ENCODE measurements around the gene GLT1D1.

The GLT1D1 gene

DNA sequence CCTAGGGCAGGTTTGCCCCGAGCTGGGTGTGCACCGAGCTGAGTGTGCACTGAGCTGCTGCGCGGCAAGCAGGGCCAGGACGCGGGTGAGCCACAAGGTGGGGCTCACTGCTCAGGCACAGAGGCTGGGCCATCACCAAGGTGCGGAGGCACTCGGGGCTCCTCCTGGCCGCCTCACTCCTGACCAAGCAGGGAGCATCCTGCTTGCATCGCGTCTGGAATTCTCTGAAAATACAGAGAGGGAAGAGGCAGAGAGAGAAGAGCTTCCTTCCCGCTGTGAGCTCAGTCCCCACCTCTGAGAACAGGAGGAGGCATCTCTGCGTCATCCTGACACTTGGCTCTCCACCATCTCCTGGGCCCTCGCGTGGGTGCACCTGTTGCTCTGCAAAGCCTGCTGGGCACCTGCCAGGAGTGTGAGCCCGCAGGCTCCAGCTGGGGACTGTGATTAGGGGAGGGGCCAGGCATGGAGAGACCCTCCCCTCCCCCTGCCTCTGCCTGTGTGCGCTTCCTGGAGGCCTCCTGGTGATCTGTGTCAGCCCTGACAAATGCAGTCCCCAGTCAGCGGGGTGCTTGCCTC lies 116.3 kb downstream of the GLT1D1 start:
- DNase-seq = peak in 1 of 2 experiments; percentile 7

DNA sequence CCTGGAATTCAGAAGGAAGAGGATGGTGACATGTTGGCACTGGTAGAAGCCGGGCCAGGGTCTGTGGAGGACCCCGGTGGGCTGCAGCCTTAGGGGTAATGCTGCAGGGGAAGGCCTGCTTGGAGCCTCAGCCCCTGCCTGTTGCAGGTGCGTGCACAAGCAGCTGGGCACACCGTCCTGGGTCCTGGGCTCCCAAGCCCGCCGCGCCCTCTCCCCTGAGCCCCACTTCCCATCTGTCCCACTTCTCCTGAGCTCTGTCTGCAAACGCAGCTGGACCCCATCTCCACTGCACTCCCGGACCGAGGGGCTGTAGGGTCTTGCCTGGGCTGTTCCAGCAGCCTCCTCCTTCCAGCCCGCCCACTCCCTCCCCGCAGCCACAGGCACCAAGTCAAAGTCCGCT lies 116.8 kb downstream of the GLT1D1 start:
- no peak for DNase-seq

DNA sequence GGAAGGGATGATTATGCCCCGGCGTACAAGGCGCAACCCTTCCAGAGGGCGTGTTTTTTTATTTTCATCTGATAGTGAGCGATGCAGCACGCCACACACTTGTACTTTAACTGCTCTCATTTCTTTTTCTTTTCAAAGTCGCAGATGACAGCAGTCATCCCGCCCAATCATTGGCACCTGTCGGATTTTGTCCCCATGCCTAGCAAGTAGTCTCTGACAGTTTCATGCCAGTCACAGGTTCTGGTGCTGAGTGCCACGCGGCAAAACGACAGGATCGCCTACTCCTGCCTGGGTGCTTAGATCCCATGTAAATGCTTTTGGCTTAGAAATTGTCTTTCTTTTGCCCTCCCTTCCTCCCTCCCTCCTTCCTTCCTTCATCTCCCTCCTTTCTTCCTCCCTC lies 117.7 kb downstream of the GLT1D1 start:
- DNase-seq = no peak

DNA sequence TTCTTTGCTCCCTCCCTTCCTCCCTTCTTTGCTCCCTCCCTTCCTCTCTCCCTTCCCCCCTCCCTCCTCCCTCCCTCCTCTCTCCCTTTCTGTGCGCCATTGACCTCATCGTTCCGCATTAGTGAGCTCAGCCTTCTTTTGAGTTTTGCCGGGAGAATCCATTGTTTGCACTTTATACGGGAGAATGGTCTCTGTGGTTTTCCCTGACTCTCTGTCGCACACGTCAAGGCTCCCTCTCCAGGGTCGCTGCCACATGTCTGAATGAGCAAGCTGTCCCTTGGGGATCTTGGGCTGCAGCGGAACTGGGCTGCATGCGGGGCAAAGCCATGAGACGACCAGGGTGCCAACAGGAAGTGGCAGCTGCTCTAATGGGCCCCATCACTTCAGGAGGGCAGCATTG lies 118.5 kb downstream of the GLT1D1 start:
- no peak for DNase-seq

DNA sequence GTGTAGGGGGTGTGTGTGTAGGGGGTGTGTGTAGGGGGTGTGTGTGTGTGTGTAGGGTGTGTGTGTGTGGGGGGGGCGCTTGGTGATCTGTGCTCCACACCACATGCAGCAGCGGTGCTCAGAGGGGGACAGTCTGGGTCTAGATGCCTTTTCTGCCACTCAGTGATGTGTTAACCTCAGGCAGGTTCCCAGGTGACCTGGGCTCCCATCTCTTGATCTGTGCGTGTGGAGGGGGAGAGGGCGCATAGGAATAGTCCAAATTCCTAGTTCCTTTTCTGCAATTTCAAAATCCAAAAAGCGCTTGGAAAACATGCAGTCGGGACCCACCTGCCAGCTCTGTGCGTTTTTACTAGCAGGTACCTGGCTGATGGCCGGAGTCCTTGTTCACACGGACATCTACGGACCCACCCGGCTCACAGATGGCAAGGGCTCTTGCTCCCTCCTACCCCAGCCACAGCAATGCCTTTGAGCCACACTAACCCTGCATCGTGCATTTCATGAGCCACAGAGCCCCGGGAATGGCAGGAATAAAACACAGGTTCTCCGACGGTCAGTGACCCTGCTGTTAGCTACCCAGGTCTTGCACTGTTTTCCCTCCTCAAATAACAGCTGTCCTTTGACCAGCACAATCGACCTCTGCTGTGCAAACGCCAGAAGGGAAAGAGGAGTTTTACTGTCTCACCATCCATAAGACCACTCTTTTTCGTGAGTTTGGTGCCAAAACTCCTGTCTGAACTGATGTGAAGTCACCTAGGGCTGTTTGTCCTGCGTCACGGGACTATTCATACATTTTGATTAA lies 120.8 kb downstream of the GLT1D1 start:
- DNase-seq = no peak

DNA sequence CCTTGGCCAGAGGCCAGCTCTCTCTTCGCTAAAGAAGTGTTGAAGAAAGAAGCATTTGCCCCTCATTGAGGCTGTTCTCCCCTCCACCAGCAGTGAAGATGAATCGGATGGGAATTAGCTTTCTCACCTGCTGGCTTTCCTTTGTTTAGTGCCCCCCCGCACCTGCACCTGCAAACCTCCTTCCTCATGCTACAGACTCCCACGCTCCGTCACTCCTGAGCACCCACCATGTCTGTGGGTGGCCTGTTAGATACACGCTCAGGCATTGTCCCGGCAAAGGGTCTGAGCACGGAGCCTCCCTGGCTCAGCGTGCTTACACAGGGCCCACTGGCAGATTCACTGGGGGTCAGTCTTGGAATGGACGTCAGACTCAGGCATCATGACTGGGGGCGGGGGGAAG lies 121.6 kb downstream of the GLT1D1 start:
- DNase-seq = no peak

DNA sequence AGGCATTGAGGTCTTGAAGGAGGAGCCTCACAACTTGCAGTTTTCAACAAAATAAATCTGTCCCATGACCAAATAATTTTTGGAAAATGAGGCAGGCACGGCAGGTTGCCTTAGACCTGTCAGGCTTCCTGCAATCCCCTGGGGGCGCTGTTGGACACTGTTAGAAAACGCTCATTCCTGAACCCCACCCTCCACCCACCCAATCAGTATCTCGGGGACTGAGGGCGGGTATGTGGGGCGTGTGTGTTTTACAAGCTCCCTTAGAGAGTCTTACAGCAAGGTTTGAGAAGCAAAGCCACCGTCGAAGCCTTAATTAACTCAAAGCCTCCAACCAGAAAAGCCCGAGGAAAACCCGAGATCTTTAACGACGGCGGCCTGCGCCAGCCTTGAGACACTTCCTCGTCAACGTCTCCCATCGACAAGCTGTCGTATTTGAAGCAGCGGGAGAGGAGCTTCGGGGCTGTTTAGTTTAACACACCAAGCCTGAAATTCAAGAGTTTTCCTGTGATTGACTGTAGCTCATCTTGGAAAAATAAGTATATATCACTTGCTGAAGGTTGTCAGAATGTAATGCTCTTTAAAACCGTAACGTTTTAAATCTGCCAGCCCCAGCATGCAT lies 123.0 kb downstream of the GLT1D1 start:
- DNase-seq = no peak

DNA sequence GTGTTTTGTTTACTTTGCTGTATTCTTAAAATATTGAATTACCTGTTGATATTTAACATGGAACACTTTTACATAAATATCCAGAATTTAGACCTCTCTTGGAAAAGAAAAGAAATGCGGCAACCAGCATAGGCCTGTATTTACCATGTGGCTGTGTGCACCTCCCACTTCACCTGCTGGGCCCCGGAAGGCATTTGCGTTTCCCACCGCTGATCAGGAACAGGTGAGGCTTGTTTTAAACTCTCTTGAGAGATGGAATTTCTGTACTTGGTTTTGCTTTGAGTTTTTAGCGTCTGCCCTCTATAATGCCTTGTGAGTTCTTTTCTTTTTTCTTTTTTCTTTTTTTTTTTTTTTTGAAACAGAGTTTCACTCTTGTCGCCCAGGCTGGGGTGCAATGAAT lies 124.2 kb downstream of the GLT1D1 start:
- DNase-seq = no peak

DNA sequence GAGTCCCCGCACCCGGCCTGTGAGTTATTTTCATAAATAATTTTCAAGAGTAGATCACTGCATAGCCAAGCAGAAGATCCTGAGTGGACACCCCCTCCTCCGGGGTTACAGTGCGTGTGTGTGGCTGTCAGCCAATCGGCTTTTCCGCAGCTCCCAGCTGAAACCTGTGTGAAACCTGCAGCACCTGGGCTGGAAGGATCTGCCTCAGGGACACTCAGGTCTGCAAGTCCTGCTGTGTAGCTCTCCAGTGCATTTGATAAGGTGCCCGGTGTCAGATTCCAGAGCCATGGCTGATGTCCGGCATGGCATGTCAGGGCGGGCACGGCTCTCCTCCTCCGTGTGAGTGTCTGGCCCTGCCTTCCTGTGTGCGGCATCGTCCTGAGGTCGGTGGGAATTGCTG lies 124.8 kb downstream of the GLT1D1 start:
- no peak for DNase-seq

DNA sequence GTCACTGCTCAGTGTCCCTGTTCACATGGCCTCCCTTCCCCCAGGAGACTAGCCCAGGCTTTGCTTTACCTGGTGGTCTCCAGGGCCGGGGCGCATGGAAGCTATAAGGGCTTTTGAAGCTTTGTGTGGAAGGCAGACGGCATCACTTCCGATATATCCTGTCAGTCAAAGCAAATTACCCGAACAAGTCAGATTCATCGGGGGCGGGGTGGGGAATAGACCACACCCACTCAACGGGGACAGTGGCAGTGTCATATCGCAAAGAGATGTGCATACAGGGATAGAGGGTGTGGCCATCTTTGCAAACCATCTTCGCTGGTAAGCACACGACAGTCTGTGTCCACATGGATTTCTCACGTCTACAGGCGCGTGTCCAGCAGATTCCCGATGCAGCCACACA lies 127.3 kb downstream of the GLT1D1 start:
- DNase-seq = no peak

DNA sequence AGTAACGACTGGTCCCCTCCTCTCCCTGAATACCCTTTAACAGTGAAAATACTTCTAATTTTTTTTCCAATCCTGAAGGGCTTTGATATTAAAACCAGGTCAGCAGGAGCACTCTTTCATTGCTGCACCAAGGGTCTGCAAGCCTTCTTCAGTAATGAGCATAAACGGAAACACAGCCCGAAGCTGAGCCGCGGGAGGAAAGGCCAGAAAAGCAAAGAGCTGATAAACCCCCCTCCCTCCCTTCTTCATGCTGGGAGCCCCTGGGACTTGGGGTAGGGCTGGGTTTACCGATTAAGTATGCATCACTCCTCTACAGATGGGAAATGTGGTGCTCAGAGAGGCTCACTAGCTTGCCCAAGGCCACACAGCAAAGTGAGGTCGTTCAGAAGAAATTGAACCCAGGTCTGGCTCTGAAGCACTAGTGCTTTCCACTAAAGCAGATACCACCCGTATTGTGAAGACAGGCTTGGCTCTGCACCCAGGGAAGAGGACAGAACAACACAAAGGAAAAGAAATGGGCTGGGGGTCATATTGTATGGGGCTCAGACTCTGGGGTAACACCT lies 128.8 kb downstream of the GLT1D1 start:
- DNase-seq = no peak

DNA sequence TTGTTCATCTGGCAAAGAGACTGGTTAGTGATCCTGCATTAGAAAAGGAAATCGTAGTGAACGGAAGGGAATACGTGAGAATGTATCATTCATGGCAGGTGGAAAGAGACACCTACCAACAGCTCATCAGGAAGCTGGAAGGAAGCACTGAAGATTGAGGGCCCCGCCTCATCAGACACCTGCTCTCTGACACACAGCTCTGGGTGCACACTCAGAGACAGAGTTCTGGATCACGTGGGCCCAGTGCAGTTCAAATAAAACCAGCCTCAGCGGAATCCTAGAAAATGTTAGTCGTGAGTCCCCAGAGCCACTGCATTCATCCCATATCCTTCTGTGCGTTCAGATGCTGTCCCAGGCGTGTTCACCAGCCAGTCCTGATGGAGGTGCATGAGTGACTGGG lies 129.7 kb downstream of the GLT1D1 start:
- no peak for DNase-seq

DNA sequence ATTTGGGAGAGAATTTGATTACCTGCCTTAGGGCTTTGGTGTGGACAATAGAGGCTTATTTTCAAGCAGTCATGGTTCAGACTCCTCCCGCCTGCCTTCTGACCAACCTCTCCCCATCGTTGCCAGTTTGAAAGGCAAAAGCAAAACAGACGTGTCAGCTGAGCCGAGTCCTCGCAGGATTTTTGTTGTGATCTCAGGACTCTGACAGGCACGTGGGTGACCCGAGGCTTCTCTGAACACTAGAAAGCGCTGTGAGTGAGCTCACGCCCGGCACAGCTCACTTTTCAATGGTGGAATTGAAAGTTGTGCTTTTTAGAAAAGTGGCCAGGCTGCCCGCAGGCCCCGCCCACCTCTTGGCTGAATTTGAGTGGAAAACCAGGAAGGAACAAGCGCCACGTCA lies 130.1 kb downstream of the GLT1D1 start:
- DNase-seq = no peak

DNA sequence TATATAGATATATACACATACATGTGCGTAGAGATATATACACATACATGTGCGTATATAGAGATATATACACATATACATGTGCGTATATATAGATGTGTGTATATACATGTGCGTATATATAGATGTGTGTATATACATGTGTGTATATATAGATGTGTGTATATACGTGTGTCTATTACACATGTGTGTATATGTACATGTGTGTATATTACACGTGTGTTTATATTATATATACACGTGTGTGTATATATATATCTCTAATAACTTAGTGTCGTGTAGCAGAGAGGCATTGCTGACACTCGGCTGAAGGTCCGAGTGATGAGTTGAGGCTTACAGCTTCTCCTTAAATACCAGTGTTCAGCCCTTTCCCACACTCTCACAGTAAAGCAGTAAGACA lies 133.7 kb downstream of the GLT1D1 start:
- DNase-seq = no peak

DNA sequence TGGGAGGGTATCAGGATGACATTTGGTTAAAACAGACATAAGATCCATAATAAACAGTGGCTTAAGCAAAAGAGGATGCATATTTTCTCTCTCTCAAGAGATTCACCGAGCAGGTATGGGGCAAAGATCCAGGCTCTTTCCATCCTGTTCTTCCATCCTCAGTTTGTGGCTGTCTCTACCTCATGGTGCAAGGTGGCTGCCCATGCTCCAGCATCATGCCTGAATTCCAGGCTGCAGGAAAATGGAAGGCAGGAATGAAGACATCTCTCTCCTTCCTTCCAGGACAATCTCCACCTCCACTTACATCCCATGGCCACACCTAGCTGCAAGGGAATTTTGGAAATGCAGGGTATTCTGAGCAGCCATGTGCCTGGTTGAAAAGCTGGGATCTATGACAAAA lies 136.0 kb downstream of the GLT1D1 start:
- DNase-seq = no peak

DNA sequence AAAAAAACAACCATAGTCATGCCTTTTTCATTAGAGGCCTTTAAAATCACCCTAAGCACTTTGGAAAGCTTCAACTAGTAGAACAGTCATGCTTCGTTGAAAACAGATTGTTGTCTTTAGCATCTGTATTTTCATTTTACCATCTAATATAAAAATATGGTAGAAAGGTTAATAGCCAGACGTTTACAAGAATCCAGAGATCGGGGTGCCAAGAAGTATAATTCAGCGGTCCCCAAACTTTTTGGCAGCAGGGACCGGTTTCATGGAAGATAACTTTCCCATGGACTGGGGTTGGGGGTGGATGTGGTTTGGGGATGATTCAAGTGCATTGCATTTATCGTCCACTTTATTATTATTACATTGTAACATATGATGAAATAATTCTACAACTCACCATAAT lies 138.4 kb downstream of the GLT1D1 start:
- no peak for DNase-seq

DNA sequence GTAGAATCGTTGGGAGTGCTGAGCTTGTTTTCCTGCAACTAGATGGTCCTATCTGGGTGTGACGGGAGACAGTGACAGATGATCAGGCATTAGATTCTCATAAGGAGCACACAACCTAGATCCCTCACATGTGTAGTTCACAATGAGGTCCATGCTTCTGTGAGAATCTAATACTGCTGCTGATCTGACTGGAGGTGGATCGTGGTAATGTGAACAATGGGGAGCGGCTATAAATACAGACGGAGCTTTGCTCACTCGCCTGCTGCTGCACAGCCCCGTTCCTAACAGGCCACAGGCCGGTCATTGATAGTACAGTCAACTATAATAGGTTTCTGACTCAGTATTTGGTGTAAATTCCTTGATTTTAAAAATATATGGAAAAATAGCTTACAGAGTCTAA lies 138.8 kb downstream of the GLT1D1 start:
- DNase-seq = no peak

DNA sequence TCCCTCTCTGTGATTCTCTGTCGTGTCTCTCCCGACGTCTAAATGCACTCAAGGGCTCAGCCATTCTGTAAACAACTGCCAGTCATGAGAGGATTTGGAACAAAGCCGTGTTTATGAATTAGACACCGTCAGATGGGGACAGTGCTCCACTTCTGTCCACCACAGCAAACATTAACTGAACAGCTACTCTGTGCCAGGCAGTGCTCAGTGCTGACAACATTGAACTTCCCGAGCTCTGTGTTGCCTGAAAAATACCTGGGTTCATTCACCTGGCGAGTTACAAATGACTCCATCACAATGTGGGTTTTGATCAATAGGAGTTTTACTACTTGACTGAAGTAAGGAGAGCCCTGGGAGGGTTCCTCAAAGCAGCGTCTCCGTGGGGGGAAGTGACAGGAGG lies 139.3 kb downstream of the GLT1D1 start:
- no peak for DNase-seq

DNA sequence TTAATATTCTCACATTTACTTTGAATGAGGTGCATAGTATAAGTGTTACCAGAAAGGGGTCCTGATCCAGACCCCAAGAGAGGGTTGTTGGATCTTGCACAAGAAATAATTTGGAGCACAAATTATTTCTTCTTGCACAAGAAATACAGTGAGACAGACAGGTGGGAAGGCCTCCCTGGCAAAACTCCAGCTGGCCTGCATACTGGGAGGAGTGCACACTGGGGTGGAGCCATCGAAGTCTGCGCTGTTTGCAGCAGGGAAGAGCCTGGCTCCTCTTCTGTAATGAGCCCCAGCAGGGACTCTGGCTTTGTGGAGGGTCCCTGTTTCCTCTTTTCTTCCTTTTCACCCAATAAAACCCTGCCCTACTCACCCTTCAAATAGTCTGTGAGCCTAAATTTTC lies 141.6 kb downstream of the GLT1D1 start:
- DNase-seq = no peak

DNA sequence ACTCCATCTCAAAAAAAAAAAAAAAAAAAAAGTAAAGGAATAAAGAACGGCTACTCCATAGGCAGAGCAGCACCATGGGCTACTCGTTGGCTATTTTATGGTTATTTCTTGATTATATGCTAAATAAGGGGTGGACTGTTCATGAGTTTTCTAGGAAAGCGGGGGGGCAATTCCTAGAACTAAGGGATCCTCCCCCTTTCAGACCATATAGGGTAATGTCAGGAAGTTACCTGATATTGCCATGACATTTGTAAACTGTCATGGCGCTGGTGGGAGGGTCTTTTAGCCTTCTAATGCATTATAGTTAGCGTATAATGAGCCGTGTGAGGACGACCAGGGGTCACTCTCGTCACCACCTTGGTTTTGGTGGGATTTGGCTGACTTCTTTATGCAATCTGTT lies 142.3 kb downstream of the GLT1D1 start:
- DNase-seq = no peak

DNA sequence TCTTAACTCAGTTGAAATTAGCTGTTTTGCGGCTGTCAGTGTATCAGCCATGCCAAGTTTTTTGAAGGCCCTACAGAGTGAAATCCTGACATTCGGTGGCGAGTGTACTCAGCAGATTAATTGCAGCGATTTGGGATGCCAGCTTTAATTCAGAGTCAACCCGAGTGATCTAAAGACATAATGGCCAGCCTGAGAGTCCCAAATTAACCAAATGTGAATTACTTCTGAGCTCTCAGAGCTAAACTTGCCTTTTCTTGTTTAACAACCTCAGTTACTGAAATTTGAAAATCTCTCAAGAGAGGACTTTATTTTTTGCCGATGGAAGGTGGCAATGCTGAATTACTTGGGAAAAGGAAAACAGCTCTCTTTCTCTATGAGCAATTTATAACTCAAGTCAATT lies 148.5 kb downstream of the GLT1D1 start:
- DNase-seq = no peak

DNA sequence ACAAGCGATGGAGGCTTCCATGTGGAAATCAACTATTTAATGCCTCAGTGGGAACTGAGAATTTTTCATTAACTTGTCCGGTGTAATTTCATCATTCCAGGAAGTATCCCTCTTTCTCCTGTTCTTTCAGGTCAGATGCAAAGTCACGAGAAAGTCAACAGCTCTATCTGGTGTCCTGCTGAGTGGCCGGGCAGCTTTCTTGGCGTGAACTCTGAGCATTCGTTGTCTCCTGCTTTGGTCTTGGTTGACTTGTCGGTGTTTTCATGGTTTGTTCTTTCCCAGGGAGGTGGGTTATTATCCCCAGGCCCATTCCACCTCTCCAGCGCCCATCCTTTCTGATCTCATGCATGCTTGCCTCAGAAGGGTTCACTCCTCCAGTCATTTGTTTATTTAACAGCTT lies 149.1 kb downstream of the GLT1D1 start:
- no peak for DNase-seq

DNA sequence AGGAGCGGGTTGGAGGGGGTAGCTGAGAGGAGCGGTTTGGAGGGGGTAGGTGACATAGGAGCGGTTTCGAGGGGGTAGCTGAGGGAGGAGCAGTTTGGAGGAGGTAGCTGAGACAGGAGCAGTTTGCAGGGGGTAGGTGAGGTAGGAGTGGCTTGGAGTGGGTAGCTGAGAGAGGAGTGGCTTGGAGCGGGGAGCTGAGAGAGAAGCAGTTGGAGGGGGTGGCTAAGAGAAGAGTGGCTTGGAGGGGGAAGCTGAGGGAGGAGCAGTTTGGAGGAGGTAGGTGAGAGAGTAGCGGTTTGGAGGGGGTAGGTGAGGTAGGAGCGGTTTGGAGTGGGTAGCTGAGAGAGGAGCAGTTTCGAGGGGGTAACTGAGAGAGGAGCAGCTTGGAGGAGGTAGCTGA lies 152.1 kb downstream of the GLT1D1 start:
- DNase-seq = no peak

DNA sequence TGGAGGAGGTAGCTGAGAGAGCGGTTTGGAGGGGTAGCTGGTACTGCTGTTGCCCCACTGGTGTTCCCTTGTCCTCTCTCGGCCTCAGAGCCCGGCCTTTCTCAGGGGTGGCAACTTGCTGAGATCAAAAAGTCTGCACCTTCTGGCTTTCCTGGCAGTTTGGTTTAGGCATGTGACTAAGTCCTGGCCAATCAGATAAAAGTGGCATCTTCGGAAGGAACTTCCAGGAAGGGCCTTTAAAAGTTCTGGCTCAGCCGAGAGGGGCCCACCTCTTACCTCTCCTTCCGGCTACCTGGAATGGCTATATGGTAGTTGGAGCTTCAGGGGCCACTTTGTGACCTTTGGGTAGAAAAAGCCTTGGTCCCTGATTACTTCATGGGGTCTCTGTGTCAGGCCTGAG lies 152.6 kb downstream of the GLT1D1 start:
- DNase-seq = no peak
